HEK293T (cell line): ENCODE measurements around the gene RFNG.

Experiments used
- ARNT ChIP-seq: fragments of 450-650 bp; IDR thresholded peaks from 2 replicates; pipeline ENCODE4 v1.6.1; 2017; ENCODE audit warnings: mild to moderate bottlenecking
- BHLHE40 ChIP-seq: fragments of 450-650 bp; IDR thresholded peaks from 2 replicates; pipeline ENCODE4 v1.6.1; 2016; ENCODE audit warnings: mild to moderate bottlenecking, moderate library complexity, borderline replicate concordance
- CTBP1 ChIP-seq: fragments of 450-650 bp; IDR thresholded peaks from 2 replicates; pipeline ENCODE4 v1.6.1; 2016; ENCODE audit warnings: borderline replicate concordance
- ELF4 ChIP-seq: fragments of 450-650 bp; IDR thresholded peaks from 2 replicates; pipeline ENCODE4 v1.6.1; 2017; ENCODE audit warnings: antibody characterized with exemption
- FOXA1 ChIP-seq: fragments of 450-650 bp; IDR thresholded peaks from 2 replicates; pipeline ENCODE4 v1.6.1; 2016; ENCODE audit warnings: mild to moderate bottlenecking
- NFRKB ChIP-seq: fragments of 450-650 bp; IDR thresholded peaks from 2 replicates; pipeline ENCODE4 v1.6.1; 2016; ENCODE audit warnings: mild to moderate bottlenecking, moderate library complexity
- PKNOX1 ChIP-seq: fragments of 450-650 bp; IDR thresholded peaks from 2 replicates; pipeline ENCODE4 v1.6.1; 2016
- ZNF384 ChIP-seq: fragments of 450-650 bp; IDR thresholded peaks from 2 replicates; pipeline ENCODE4 v1.6.1; 2016

GRCh38 chr17:82029391-82029790, 22.2 kb downstream of the RFNG start:
- TF ChIP-seq PKNOX1 = no peak
- no peak for TF ChIP-seq CTBP1
- no peak for TF ChIP-seq BHLHE40
- TF ChIP-seq ZNF384 = no peak
- no peak for TF ChIP-seq FOXA1
- no peak for TF ChIP-seq ELF4
- TF ChIP-seq NFRKB = no peak
- TF ChIP-seq ARNT = no peak
